Measurements from ENCODE around the gene CD28.
A peak's percentile ranks its signal among the peaks of the same experiment; 100 is the strongest.
"Not testable (repeated sequence)": the region's sequence is repeated elsewhere in the genome, so short reads cannot be mapped to it uniquely, and the experiment has no call there.

Gene CD28

DNA sequence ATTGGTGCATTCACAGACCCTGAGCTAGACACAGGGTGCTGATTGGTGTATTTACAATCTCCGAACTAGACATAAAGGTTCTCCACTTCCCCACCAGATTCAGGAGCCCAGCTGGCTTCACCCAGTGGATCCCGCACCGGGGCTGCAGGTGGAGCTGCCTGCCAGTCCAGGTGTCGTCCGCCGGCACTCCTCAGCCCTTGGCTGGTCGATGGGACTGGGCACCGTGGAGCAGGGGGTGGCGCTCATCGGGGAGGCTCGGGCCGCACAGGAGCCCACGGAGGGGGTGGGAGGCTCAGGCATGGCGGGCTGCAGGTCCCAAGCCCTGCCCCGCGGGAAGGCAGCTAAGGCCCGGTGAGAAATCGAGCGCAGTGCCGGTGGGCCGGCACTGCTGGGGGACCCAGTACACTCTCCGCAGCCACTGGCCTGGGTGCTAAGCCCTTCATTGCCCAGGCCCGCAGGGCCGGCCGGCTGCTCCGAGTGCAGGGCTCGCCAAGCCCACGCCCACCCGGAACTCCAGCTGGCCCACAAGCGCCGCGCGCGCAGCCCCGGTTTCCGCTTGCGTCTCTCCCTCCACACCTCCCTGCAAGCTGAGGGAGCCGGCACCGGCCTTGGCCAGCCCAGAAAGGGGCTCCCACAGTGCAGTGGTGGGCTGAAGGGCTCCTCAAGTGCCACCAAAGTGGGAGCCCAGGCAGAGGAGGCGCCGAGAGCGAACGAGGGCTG, 79.1 kb downstream of the CD28 start:
- DNase-seq: not testable (repeated sequence)

DNA sequence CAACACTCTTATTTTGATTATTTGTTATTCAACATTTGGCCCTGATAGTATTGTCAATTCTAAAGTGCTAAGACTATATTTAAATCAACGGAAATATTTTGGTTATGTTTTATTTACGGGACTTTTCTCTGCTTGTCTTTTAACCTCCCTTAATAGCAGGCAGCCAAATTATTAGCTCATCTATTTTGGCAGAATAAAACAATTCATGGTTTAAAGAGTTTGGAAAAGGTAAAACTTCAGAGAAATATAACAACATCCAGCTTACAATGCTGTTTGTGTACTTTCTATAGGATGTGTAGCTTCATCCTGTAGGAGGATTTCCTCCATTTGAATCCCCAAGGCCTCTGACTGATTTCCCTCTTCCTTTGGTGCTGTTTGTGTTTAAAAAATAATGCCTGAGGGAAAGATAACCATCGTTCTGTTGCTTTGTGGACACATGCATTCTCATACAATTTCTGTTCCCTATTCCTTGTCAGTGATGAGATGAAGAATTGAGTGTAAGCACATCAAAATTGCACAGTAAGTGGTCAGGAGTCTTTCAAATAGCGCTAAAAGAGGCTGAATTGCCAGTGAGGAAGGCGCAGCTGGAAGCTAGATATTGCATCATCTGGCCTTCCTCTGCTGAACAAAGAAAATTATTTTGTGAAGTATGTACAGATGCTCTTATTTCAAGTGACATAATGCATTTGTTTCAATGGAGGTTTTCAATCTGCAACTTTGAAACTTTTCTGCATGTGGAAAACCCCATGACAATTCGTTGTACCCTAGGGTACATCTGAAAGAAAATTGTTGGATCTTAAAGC, 80.3 kb downstream of the CD28 start:
- DNase-seq: peak; percentile 84 to 96 (median 90)

DNA sequence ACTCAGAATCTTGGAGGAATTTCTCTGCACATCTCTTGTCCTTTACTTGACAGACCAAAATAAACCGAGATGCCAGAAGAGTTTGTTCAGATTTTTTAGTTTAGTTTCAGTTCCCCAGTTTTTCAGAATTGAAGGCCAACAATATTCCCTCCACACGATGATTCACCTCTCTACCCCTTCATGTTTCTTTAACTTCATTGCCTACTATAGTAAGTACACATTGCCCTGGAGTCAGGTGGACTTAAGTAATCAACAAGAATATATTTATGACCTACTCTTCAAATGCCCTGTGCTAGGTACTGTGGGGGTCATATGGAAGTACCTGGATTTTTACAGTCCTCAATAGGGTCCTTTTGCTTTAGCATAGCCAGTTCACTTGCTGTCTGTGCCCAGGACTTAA, 81.5 kb downstream of the CD28 start:
- DNase-seq: peak; percentile 42 to 86 (median 75)
